Psoas muscle (tissue), 8 donors: ENCODE results near the gene C2CD2. TPM values are rescaled to one million over a fixed set of nuclear protein-coding genes. Genes with fewer than 3 reads are reported as not detected.

Source experiments
- ATAC-seq, 4 donors: fragments of 200-7000 bp; cut with Tn5 transposase; one replicate each; pipeline ENCODE4 v1.9.1; 2020; ENCODE audit warnings: moderate library complexity in 3 of 4, mild to moderate bottlenecking in 2 of 4
- DNase-seq, 2 donors: peaks; one replicate each; pipeline ENCODE4 v3.0.0-alpha.2; 2020
- H3K27ac ChIP-seq: fragments of 200-600 bp; one replicate; pipeline ENCODE4 v1.8.0; 2022
- H3K27me3 ChIP-seq, 3 donors: fragments of 200-600 bp in 1 of 3; one replicate each; pipeline versions ENCODE4 v1.6.1 to v1.8.0; 2013 to 2022; ENCODE audit warnings: low read length in 2 of 3, mild to moderate bottlenecking in 2 of 3, moderate library complexity in 1 of 3; ENCODE audit not compliant: insufficient read depth in 3 of 3
- H3K36me3 ChIP-seq, 2 donors: fragments of 200-600 bp in 1 of 2; one replicate each; pipeline versions ENCODE4 v1.6.1 to v1.8.0; 2013 to 2022; ENCODE audit warnings: low read depth in 1 of 2, mild to moderate bottlenecking in 1 of 2, moderate library complexity in 1 of 2; ENCODE audit not compliant: insufficient read depth in 1 of 2
- H3K4me1 ChIP-seq: fragments of 200-600 bp; one replicate; pipeline ENCODE4 v1.8.0; 2022
- H3K4me3 ChIP-seq: fragments of 200-600 bp; one replicate; pipeline ENCODE4 v1.8.0; 2022; ENCODE audit warnings: mild to moderate bottlenecking
- H3K9me3 ChIP-seq: fragments of 200-600 bp; one replicate; pipeline ENCODE4 v1.8.0; 2022
- WGBS, 3 donors: extraction: QIAGEN DNeasy Blood & Tissue Kit; methylation state at CpG; one replicate each; pipeline versions ENCODE4 v1.1.6 to v1.1.7; 2013; 5-methylcytosine and 5-hydroxymethylcytosine counted together
- intact Hi-C, 2 donors: fragments of 100-400 bp; cut with DNase I; formaldehyde crosslinking; loops; one replicate each; pipeline versions ENCODE4 v1.11.0 to v1.14.2; 2022
- polyA plus RNA-seq, 3 donors: library from polyadenylated mRNA; stranded (reverse); fragments of 200-250 nt; gene quantifications; one replicate each; pipeline ENCODE4 v1.2.3, GENCODE V29; 2013
- total RNA-seq, 4 donors: library from RNA; stranded (reverse); fragmentation: NEBNext Ultra II Directional in 2 of 4; extraction: Animal tissue kit (Norgen Biotek cat#: 25700) in 2 of 4; gene quantifications; one replicate each; pipeline versions ENCODE4 v1.2.1 to v1.2.4, GENCODE V29; 2021 to 2023
- TF ChIP-seq, protein P1 (sequence below): fragments of 200-600 bp; IDR thresholded peaks from one replicate; pipeline ENCODE4 v1.8.0; 2022; ENCODE audit warnings: antibody characterized with exemption
- donor health status: healthy with polysubstance abuse.
- donor health status: DM: no; HTN: no; CAD: no; lungs with moderate emphysema.
- donor health status: Bipolar disorder and iron deficiency.
- donor health status: healthy.
- donor health status: DM: yes; HTN: yes; CAD: no.
- donor health status: DM: no; HTN: no; CAD: no.
- donor health status: DM: no; HTN: no; CAD: no.
- donor health status: DM: yes; HTN: yes; CAD: no.

Gene C2CD2
- total and polyA plus RNA-seq, 7 donors: 1.6 to 6.6 (median 3.2) TPM

DNA sequence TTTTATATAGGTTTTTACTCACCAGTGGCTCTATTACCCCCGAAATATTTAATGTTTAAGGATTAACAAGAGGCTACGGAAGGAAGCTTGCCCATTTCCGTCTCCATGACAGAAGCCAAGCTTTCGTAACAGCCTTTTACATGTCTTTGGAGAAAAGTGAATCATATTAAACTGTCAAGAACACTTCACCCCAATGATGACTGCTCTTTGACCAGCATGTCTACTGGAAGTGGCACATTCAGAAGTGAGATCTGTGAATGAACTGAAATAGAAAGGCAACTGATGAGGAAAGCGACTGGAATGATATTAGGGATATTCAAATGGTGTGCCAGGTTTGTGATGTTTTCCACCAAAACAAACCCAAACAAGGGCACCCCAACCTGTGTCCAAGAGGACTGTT lies 66.2 kb downstream of the C2CD2 start:
- ATAC-seq (no peak), DNase-seq (no peak)
- H3K4me3 ChIP-seq: no peak overlapping the region
- intact Hi-C loops: loop anchor here in 1 of 2 donors (5.0 kb wide), 1 partner anchor 125 kb away; the partner anchor contains the start of gene ZBTB21
- no peaks in the 10 kb centered on the region for H3K9me3 ChIP-seq
- TF ChIP-seq, protein P1, sequence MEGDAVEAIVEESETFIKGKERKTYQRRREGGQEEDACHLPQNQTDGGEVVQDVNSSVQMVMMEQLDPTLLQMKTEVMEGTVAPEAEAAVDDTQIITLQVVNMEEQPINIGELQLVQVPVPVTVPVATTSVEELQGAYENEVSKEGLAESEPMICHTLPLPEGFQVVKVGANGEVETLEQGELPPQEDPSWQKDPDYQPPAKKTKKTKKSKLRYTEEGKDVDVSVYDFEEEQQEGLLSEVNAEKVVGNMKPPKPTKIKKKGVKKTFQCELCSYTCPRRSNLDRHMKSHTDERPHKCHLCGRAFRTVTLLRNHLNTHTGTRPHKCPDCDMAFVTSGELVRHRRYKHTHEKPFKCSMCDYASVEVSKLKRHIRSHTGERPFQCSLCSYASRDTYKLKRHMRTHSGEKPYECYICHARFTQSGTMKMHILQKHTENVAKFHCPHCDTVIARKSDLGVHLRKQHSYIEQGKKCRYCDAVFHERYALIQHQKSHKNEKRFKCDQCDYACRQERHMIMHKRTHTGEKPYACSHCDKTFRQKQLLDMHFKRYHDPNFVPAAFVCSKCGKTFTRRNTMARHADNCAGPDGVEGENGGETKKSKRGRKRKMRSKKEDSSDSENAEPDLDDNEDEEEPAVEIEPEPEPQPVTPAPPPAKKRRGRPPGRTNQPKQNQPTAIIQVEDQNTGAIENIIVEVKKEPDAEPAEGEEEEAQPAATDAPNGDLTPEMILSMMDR: no peak
- H3K36me3 ChIP-seq: no peaks in the 10 kb centered on the region
- no peaks in the 10 kb centered on the region for H3K27me3 ChIP-seq
- no peak overlapping the region for H3K27ac ChIP-seq
- WGBS, 3 donors: 94 to 95% (median 95%) methylated on average over 5 of the region's 5 CpGs
- no peaks in the 10 kb centered on the region for H3K4me1 ChIP-seq

DNA sequence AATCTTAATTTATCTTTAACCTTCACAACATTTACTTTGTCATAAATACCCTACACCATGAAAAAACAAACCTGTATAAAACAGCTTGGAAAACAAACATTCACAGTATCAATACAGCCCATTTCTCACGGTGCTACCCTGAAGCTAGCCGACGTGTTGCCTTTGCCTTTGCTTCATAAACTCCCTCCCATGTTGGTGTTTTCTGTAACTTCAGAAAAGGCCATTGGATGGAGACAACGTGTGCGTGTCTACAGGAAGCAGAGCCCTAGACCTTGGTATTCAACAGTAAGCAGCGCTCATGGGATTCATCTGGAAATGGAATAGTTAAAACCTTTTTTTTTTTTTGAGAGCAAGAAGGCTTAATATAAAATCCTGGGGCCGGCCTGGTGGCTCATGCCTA lies 67.5 kb downstream of the C2CD2 start:
- TF ChIP-seq, protein P1: no peak
- WGBS, 3 donors: 73 to 85% (median 83%) methylated on average over 7 of the region's 7 CpGs
- ATAC-seq: no peak

DNA sequence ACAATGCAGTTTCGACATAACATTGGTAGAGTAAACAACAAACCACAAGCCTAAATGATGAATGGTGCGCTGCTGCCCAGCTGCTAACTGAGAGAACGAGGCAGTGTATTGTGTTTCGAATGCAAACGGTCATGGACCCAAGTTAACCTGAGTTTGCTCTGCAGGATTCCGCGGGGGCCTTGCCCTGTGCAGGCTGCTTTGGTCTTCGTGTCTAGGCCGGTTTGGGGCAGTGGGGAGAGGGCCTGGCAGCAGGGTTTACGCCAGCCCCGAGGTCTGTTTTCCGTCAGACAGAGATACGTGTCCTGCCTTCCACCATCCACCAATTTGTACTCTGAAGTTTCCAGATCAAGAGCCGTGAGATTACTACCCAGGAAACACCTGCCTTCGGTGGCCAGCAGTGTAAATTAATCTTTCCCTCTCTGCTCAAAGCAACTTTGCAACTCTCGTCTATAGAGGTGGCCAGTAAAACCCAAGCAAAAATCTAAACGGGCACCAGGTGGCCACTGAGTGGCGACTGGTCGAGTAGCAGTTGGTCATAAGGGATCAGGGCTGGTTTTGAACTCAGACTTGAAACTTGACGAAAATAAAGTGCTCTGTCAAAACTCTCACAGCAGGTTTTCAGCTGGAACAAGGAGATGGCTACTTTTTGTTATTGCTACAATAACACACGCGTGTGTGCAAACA lies 68.3 kb downstream of the C2CD2 start:
- H3K27ac ChIP-seq: no peak overlapping the region
- H3K4me3 ChIP-seq: no peak overlapping the region
- ATAC-seq (no peak), DNase-seq (no peak)
- no peaks in the 10 kb centered on the region for H3K9me3 ChIP-seq
- no peaks in the 10 kb centered on the region for H3K4me1 ChIP-seq
- intact Hi-C loops: loop anchor here in 1 of 2 donors (5.0 kb wide), 1 partner anchor 127 kb away; the partner anchor contains the start of gene ZBTB21
- TF ChIP-seq, protein P1: no peak
- no peaks in the 10 kb centered on the region for H3K27me3 ChIP-seq
- 60 to 61% (median 60%) methylated on average over 22 of the region's 22 CpGs for WGBS, 3 donors
- no peaks in the 10 kb centered on the region for H3K36me3 ChIP-seq

More for the DNA sequence above, 67.5 kb downstream of the C2CD2 start:
- Histone ChIP-seq H3K4me1 (no peaks in the 10 kb centered on the region), H3K27ac (no peak overlapping the region), H3K36me3 (no peaks in the 10 kb centered on the region), H3K4me3 (no peak overlapping the region), H3K27me3 (no peaks in the 10 kb centered on the region), H3K9me3 (no peaks in the 10 kb centered on the region)
- intact Hi-C loops: loop anchor here in 1 of 2 donors (5.0 kb wide), 1 partner anchor 126 kb away; the partner anchor contains the start of gene ZBTB21
- DNase-seq: no peak

DNA sequence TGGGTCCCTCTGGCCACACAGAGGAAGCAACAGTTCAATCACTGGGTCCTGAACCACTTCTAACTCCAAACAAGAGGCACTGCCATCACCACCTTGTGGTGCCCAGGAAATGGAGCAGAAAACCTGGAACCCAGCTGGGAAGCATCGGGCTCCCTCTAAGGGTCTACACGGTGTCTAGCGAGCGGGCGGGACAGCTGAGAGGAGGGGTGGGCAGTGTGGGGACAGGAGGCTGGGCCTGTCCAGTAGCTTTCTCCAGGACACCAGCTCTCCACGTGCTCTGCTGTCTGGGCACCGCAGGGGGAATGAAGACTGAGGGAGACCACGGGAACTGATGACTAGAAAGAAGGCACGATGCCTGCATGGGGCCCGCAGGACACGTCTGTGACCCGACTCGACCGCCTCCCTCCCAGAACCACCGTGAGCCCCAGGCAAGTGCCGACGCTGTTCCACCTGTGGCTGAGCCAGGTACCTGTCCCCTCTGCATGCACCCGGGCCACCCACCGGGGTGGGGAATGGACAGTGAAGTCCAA lies 69.3 kb downstream of the C2CD2 start:
- no peaks in the 10 kb centered on the region for H3K27me3 ChIP-seq
- H3K4me1 ChIP-seq: no peaks in the 10 kb centered on the region
- no peaks in the 10 kb centered on the region for H3K36me3 ChIP-seq
- ATAC-seq (no peak), DNase-seq (no peak)
- 83 to 84% (median 84%) methylated on average over 16 to 19 of the region's 19 CpGs for WGBS, 3 donors
- intact Hi-C loops: loop anchor here in 1 of 2 donors (5.0 kb wide), 1 partner anchor 128 kb away; the partner anchor contains the start of gene ZBTB21
- no peaks in the 10 kb centered on the region for H3K9me3 ChIP-seq
- H3K27ac ChIP-seq: no peak overlapping the region
- no peak overlapping the region for H3K4me3 ChIP-seq
- TF ChIP-seq, protein P1: no peak
